Loucy (cell line): Measurements from ENCODE around the gene COL25A1.

ENCODE experiments used
- H2AFZ ChIP-seq: fragments of 200-600 bp; sonication (generic); 2 replicates; pipeline ENCODE4 v1.6.0; 2016; ENCODE audit warnings: antibody characterized with exemption, mild to moderate bottlenecking, low read length, moderate library complexity
- H3F3A ChIP-seq: fragments of 200-600 bp; 2 replicates; pipeline ENCODE4 v1.6.0; 2016; ENCODE audit warnings: antibody characterized with exemption, low read depth, mild to moderate bottlenecking
- H3K27me3 ChIP-seq: fragments of 200-600 bp; sonication (generic); 2 replicates; pipeline ENCODE4 v1.6.1; 2014; ENCODE audit warnings: low read length, mild to moderate bottlenecking; ENCODE audit not compliant: insufficient read depth, poor library complexity, severe bottlenecking
- H3K36me3 ChIP-seq: fragments of 200-600 bp; sonication (generic); 2 replicates; pipeline ENCODE4 v1.6.1; 2016; ENCODE audit warnings: low read length; ENCODE audit not compliant: insufficient read depth
- H3K4me1 ChIP-seq: fragments of 200-600 bp; sonication (generic); 2 replicates; pipeline ENCODE4 v1.5.1; 2014; ENCODE audit warnings: low read length, mild to moderate bottlenecking; ENCODE audit not compliant: insufficient read depth, poor library complexity, severe bottlenecking
- H3K4me2 ChIP-seq: fragments of 200-600 bp; sonication (generic); 2 replicates; pipeline ENCODE4 v1.6.0; 2014; ENCODE audit warnings: antibody characterized with exemption, low read length, low read depth, mild to moderate bottlenecking; ENCODE audit not compliant: poor library complexity, severe bottlenecking
- H3K4me3 ChIP-seq: fragments of 200-600 bp; sonication (generic); 2 replicates; pipeline ENCODE4 v1.5.1; 2014; ENCODE audit warnings: low read length, mild to moderate bottlenecking, mixed read lengths; ENCODE audit not compliant: poor library complexity, severe bottlenecking
- H3K79me2 ChIP-seq: fragments of 200-600 bp; sonication (generic); 2 replicates; pipeline ENCODE4 v1.6.1; 2014; ENCODE audit warnings: low read length; ENCODE audit not compliant: insufficient read depth
- H3K9ac ChIP-seq: fragments of 200-600 bp; sonication (generic); 2 replicates; pipeline ENCODE4 v1.6.0; 2014; ENCODE audit warnings: mild to moderate bottlenecking, low read depth, low read length, moderate library complexity; ENCODE audit not compliant: poor library complexity, severe bottlenecking
- H3K9me2 ChIP-seq: fragments of 200-600 bp; sonication (generic); replicated peaks from 2 replicates; pipeline ENCODE4 v1.6.1; 2016; ENCODE audit warnings: low read depth, low read length, mixed read lengths
- H3K9me3 ChIP-seq: fragments of 200-600 bp; sonication (generic); 2 replicates; pipeline ENCODE4 v1.6.1; 2014; ENCODE audit warnings: mild to moderate bottlenecking, antibody characterized with exemption, low read length, low read depth; ENCODE audit not compliant: insufficient read depth
- H4K20me1 ChIP-seq: fragments of 200-600 bp; sonication (generic); 2 replicates; pipeline ENCODE4 v1.6.0; 2014; ENCODE audit warnings: antibody characterized with exemption, low read length, mild to moderate bottlenecking; ENCODE audit not compliant: insufficient read depth, poor library complexity, severe bottlenecking
- CTCF ChIP-seq: fragments of 200-600 bp; sonication (generic); conservative IDR thresholded peaks from 2 replicates; pipeline ENCODE4 v1.5.1; 2014; ENCODE audit warnings: mild to moderate bottlenecking, antibody characterized with exemption, low read length
- EZH2phosphoT487 ChIP-seq: fragments of 200-600 bp; IDR thresholded peaks from 2 replicates; pipeline ENCODE4 v1.6.1; 2018; ENCODE audit warnings: antibody characterized with exemption, mild to moderate bottlenecking, moderate library complexity, borderline replicate concordance

The COL25A1 gene

GRCh38 chr4:109179061-109179460, 123.4 kb downstream of the COL25A1 start:
- Histone ChIP-seq H3K4me2 (no peak overlapping the region), H3K27me3 (no peaks in the 10 kb centered on the region), H3K9me2 (no peaks in the 10 kb centered on the region), H3K9ac (no peak overlapping the region), H3K79me2 (no peaks in the 10 kb centered on the region), H2AFZ (no peak overlapping the region), H3F3A (no peaks in the 10 kb centered on the region), H3K4me3 (no peak overlapping the region), H3K4me1 (no peaks in the 10 kb centered on the region), H3K36me3 (no peaks in the 10 kb centered on the region), H3K9me3 (no peaks in the 10 kb centered on the region), H4K20me1 (no peaks in the 10 kb centered on the region)
- TF ChIP-seq CTCF (no peak), EZH2phosphoT487 (no peak)

- H3K9ac ChIP-seq: no peak overlapping the region
- no peaks in the 10 kb centered on the region for H3K9me3 ChIP-seq
- no peaks in the 10 kb centered on the region for H3K9me2 ChIP-seq
- no peaks in the 10 kb centered on the region for H3K36me3 ChIP-seq
- no peaks in the 10 kb centered on the region for H3K4me1 ChIP-seq
- H3K27me3 ChIP-seq: no peaks in the 10 kb centered on the region
- TF ChIP-seq EZH2phosphoT487 (no peak), CTCF (no peak)
- H3K4me3 ChIP-seq: no peak overlapping the region
- H3F3A ChIP-seq: no peaks in the 10 kb centered on the region
- no peak overlapping the region for H2AFZ ChIP-seq
- no peaks in the 10 kb centered on the region for H3K79me2 ChIP-seq
- no peak overlapping the region for H3K4me2 ChIP-seq
- H4K20me1 ChIP-seq: no peaks in the 10 kb centered on the region
These were observed 125.2 kb downstream of the COL25A1 start for GRCh38 chr4:109177096-109177810.

GRCh38 chr4:109174224-109174953, 128.1 kb downstream of the COL25A1 start:
- Histone ChIP-seq H3K79me2 (no peaks in the 10 kb centered on the region), H2AFZ (no peak overlapping the region), H3F3A (no peaks in the 10 kb centered on the region), H3K27me3 (no peaks in the 10 kb centered on the region), H3K4me3 (no peak overlapping the region), H3K9me2 (no peaks in the 10 kb centered on the region), H3K4me1 (no peaks in the 10 kb centered on the region), H3K36me3 (no peaks in the 10 kb centered on the region), H4K20me1 (no peaks in the 10 kb centered on the region), H3K4me2 (no peak overlapping the region), H3K9ac (no peak overlapping the region), H3K9me3 (no peaks in the 10 kb centered on the region)
- no peak for TF ChIP-seq EZH2phosphoT487
- TF ChIP-seq CTCF: no peak
